Astrocyte (in vitro differentiated cells and primary cell): ENCODE data around the gene SURF1.

Experiments used
- EZH2 ChIP-seq: IDR thresholded peaks from 2 replicates; pipeline ENCODE4 v1.6.1; 2012; ENCODE audit warnings: mild to moderate bottlenecking, low read length, inconsistent platforms; ENCODE audit not compliant: insufficient read depth
- TF ChIP-seq, protein P1 (sequence below): IDR thresholded peaks from 2 replicates; pipeline ENCODE4 v1.5.1; 2011; ENCODE audit warnings: low read depth, mild to moderate bottlenecking, inconsistent platforms, low read length, moderate library complexity; ENCODE audit not compliant: insufficient read depth

DNA sequence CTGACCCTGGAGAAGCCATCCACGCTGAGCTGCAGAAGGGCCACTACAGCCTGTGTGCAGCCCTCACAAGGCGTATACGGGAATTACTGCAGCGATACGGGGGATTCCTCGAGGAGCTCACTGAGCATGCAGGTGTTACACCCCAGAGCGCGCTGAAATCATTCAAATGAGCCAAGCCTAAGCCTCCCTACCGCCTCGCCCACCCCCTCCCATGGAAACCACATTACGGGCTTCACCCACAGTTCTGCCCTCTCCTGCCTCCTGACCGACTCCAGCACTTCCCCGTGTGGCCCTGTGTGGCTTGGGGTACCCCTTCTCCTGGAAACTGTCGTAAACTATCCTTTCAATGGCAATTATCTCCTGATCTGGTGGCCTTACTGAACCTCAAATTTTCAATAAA, 33.6 kb downstream of the SURF1 start:
- TF ChIP-seq, protein P1, sequence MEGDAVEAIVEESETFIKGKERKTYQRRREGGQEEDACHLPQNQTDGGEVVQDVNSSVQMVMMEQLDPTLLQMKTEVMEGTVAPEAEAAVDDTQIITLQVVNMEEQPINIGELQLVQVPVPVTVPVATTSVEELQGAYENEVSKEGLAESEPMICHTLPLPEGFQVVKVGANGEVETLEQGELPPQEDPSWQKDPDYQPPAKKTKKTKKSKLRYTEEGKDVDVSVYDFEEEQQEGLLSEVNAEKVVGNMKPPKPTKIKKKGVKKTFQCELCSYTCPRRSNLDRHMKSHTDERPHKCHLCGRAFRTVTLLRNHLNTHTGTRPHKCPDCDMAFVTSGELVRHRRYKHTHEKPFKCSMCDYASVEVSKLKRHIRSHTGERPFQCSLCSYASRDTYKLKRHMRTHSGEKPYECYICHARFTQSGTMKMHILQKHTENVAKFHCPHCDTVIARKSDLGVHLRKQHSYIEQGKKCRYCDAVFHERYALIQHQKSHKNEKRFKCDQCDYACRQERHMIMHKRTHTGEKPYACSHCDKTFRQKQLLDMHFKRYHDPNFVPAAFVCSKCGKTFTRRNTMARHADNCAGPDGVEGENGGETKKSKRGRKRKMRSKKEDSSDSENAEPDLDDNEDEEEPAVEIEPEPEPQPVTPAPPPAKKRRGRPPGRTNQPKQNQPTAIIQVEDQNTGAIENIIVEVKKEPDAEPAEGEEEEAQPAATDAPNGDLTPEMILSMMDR: no peak
- no peak for TF ChIP-seq EZH2
